ENCODE results near the gene ATG13.
"Not testable (repeated sequence)": the region's sequence is repeated elsewhere in the genome, so short reads cannot be mapped to it uniquely, and the experiment has no call there.

The ATG13 gene

GRCh38 chr11:46617134-46617971, at the start of gene ATG13, which contains the start of gene HARBI1:
Gene ATG13, plus strand, starts transcription at chr11:46617553. Its CDS starts 26,739 bp downstream, at chr11:46644292.
Gene HARBI1, minus strand, starts transcription at chr11:46617227. Its CDS starts 990 bp downstream, at chr11:46616237.
- peak; percentile 94 for DNase-seq

DNA sequence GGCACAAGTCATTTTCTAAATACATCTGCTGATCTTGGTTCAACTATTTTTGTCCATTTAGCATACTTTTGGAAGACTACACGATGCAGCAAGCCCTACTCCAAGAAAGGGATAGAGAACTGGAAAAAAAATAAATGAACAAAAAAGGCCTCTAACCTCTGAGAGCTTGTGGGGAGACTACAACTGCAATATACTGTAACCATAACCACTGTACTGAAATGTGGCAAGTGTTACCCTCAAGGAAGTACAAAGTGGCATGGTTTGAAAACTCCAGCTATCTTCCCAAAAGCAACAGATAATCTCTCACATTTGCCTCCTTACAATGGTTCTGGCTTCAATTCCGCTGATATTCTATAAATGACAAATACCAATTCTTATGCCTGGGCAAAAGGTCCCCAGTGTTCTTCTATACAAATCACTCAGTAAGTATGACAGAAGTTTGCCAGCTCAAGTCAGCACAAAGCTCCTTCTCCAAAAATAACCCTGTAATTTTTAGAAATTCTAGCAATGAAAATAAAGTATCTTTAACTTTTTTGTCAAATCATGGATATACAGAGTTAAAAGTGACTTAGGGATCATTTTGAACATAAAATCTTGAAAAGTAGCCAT, 46.5 kb upstream of the ATG13 start:
- no peak for DNase-seq

- no peak for DNase-seq
Measured at GRCh38 chr11:46574656-46575055, 42.7 kb upstream of the ATG13 start.

DNA sequence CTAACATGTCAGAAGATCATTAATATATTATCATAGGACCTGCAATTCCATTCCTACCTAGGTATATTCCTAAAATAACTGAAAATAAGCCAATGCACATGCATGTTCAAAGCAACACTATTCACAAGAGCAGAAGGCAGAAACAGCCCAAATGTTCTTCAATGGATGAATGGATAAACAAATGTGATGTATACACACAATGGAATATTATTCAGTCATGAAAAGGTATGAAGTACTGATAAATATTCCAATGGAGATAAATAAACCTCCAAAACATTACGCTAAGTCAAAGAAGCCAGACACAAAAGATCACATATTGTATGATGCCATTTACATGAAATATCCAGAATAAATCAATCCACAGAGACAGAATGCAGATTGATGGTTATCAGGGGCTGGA, 40.3 kb upstream of the ATG13 start:
- DNase-seq: no peak

DNA sequence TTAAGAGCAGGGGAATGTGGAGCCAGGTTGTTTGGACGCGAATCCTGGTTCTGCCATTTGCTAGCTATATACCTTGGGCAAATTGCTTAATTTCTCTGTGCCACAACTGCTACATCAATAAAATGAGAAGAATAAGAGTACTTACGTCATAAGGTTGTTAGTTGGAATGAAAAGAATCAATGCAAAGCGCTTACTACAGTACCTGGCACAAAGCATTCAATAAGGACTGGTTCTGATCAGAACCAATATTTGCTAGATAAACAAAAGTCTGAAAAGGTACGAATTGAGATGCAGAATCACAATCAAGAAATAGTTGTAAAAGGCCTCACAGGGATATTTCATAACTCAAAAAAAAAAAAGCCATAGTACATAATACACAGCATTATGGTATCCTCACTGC, 34.8 kb upstream of the ATG13 start:
- DNase-seq: no peak

- not testable (repeated sequence) for DNase-seq
Measured at GRCh38 chr11:46583513-46583912, 33.8 kb upstream of the ATG13 start.

GRCh38 chr11:46588131-46588530, 29.2 kb upstream of the ATG13 start:
- DNase-seq: no peak

GRCh38 chr11:46588915-46589314, 28.4 kb upstream of the ATG13 start:
- no peak for DNase-seq

- no peak for DNase-seq
Measured at GRCh38 chr11:46590740-46591605, 26.4 kb upstream of the ATG13 start.

DNA sequence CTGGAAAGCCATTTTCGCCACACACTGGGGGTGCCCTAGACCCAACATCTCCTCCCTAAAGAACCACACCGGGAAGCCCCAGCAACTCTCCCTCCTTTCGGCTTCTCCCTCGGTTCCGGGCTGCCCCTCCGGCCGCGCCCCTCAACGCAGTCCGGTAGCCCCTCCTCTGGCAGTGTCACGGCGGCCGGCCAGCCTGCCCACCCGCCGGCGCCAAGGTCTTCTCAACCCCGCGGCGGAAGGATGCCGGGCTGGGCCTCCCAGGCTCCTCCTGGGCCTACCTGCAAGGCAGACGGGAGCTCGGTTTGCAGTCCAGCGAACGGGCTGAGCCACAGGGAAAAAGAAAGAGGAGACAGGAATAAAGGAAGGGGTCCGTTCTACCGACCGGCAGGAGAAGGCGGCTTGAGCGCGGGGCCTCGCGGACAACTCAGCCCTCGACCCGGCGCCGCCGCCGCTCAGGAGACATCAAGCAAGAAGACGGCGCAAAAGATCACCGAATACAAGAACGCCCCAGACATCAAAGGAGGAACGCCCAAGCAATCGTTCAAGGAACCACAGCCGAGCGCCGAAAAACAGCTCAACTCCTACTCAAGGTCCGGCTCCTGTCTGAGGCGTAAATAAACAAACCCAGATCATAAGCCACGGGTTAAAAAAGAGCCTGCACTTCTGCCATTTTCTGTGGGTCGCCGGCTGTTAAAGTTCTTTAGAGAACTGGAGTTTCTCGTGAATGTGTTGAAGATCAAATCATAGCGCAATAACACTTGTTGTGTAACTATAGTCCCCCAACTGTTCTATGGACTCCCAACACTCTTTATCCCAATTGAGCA, 23.6 kb upstream of the ATG13 start, which contains the start of gene AMBRA1:
Gene AMBRA1, minus strand, starts transcription at position 474 of the 824 bp plus-strand sequence. CDS start 45,643 bp downstream, outside the sequence.
- DNase-seq: peak; percentile 85

- no peak for DNase-seq
Measured at GRCh38 chr11:46594374-46594700, 23.0 kb upstream of the ATG13 start.

- DNase-seq: no peak
Measured at GRCh38 chr11:46594785-46595184, 22.6 kb upstream of the ATG13 start.

GRCh38 chr11:46597155-46597554, 20.2 kb upstream of the ATG13 start:
- no peak for DNase-seq

GRCh38 chr11:46597609-46598219, 19.6 kb upstream of the ATG13 start:
- DNase-seq: no peak

- no peak for DNase-seq
Measured at GRCh38 chr11:46599340-46600193, 17.8 kb upstream of the ATG13 start.

DNA sequence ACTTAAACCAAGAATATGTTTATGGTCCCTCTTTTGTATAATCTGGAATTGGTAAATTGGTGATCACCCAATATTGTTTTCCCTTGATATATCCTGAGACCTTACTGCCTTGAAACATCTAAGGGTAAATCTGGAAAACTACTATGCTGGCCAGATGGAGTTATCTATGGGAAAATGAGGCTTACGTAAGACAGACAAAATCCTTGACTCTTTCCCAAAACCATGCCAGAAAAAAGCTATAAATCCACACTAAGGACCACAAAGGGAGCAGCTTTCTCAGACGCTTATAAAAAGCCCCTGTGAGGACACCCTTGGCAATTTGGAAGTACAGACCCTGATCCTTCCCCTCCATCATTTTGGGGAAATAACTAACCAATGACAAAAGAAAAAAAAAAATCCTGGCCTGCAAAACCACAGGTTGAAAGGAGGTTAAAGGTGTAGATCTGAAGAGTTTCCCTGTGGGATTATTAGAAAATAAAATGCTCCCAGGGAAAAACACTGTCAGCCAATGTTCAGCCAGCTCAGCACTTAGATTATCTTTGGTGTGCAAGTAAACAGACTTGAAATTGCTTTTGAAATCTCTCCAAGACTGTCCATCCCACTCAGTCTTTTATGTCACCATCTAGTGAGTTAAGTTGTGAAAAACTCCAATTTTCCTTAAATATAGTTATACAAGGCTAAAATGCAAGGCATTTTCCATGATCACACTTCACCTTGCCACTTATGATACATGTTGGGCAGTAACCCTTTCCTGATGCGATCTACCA, 17.0 kb upstream of the ATG13 start:
- DNase-seq: no peak

DNA sequence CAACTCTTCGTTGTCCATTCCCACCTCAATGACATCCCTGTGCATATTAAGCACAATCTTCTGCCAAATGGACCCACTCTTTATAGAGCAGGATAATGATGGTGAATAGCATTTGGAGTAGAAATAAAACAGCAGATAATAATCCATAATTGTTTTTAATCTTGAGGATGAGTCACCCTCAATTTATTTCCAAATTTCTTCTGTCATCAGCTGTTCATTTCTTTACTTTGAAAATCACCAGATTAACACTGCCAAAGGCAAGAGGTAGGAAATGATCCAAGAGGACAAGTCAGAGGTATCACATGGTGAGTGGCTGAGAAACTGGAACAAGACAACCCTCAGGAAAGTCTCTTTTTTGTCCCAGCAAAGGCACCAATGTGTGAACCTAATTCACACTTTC, 16.2 kb upstream of the ATG13 start:
- DNase-seq: no peak

DNA sequence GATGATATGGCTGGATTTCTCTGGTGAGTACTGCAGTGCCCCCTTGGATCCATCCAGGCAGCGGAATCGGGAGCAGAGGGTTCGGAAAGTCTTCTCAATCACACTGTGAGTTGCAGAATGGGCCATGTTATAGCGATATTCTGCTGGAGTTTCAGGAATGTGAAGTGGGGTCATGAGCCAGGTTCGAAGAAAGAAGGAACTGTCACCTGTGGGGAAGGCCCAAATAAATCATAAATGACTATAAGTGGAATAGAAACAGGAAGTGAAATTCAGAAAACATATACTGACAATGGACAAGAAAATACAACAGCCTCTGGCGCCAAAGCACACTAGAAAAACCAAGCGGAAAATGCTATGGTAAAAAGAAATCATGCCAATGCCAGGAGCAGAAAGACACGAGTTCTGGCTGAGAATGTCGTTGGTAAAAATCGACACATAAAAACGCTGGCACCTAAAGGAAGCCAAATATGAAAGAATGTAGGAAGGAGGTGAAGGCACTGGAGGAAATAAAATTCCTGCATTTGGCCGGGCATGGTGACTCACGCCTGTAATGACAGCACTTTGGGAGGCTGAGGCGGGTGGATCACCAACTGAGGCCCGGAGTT, 13.5 kb upstream of the ATG13 start:
- DNase-seq: no peak

DNA sequence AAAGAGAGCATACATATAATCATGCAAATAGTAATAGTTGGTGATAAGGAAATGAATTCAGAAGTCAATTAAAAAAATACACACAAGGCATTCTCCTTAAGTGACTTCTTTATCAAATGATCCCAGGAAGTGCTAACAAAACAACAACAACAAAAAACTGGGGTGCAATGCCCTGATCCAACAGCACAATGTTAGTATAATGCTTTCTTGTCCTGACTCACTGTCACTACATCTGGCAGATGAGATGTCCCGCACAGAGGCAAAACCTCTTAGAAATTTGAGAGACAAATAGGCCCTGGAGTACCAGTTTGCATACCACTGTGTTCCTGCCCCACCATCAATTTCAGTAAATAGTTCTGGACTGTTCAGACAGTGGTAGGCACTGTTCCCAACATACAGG, 12.6 kb upstream of the ATG13 start:
- no peak for DNase-seq

DNA sequence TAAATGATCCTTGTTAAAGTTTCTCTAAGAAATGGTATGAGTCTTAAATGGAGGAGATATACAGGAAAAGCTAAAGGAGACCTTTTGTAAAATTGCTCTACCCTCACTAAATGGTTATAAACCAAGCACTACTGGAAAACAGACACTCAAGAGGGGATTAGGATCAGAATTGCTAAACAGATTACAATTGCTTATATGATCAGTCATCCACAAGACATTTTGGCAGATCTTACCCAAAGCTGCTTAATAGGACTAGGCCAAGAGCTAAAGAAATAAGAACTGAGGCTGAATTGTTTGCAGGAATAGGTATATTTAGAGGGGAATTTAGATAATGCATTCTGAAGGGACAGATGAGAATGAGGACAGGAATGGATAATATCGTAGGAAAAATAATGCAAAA, 9.8 kb upstream of the ATG13 start:
- no peak for DNase-seq
